ENCODE measurements around the gene IGF1R.

GRCh38 chr15:98658831-98659699 lies 10.7 kb downstream of the IGF1R start:
- TF ChIP-seq CTCF (conservative IDR thresholded peaks at IDR 0.05) (peak; percentile 96), ZFX (IDR thresholded peaks at IDR 0.05) (no peak)
